Panc1 (cell line): ENCODE results near the gene HERC4.

Experiments used
- CTCF ChIP-seq: fragments of 450-650 bp; IDR thresholded peaks from 2 replicates; pipeline ENCODE4 v1.5.1; 2017; ENCODE audit warnings: mild to moderate bottlenecking
- POLR2AphosphoS5 ChIP-seq: IDR thresholded peaks from 2 replicates; pipeline ENCODE4 v1.6.1; 2012; ENCODE audit warnings: mild to moderate bottlenecking, low read depth, low read length, moderate library complexity
- REST ChIP-seq, 2 experiments: IDR thresholded peaks; 2 replicates each; pipeline ENCODE4 v1.6.1; 2011 to 2012; ENCODE audit warnings: low read depth in 2 of 2, control low read depth in 1 of 2, low read length in 1 of 2, mild to moderate bottlenecking in 1 of 2, moderate library complexity in 1 of 2; ENCODE audit not compliant: insufficient read depth in 1 of 2

DNA sequence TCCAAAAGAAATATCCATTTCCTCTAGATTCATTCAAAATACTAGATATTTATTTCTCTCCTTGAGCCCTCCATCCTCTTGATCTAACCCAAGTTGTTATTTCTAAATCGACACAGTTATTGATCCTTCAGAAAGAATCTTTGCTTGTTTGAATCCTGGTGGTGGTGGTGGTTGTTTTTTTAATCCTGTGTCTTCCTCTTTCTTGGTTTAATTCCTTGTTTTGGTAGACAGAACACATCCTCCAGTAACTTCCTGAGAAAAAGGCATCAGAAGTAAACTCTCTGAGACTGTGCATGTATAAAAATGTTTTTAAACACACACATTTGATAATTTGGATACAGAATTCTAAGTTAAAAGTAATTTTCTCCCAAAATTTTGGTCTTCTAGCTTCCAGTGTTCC, 140.7 kb downstream of the HERC4 start:
- no peak for TF ChIP-seq CTCF
- no peak for TF ChIP-seq POLR2AphosphoS5
- no peak for TF ChIP-seq REST (IDR thresholded peaks at IDR 0.05; ENCODE audit: insufficient read depth in 1 of 2, low read depth in 2 of 2, low read length in 1 of 2)
